ENCODE measurements around the gene IL6.
A peak's percentile ranks its signal among the peaks of the same experiment; 100 is the strongest.
"Not testable (repeated sequence)": the region's sequence is repeated elsewhere in the genome, so short reads cannot be mapped to it uniquely, and the experiment has no call there.

The IL6 gene

GRCh38 chr7:22726907-22727713 is at the start of gene IL6:
Gene IL6 (plus strand): TSS chr7:22727200. CDS start chr7:22727263, 63 bp downstream.
- DNase-seq = peak; percentile 26

GRCh38 chr7:22677263-22677662 is 49.7 kb upstream of the IL6 start:
- peak; percentile 78 for DNase-seq

GRCh38 chr7:22677680-22678079 is 49.3 kb upstream of the IL6 start:
- peak; percentile 72 for DNase-seq

- peak; percentile 50 for DNase-seq
Measured at GRCh38 chr7:22680482-22680911, 46.5 kb upstream of the IL6 start.

- DNase-seq = no peak
Measured at GRCh38 chr7:22681312-22681711, 45.7 kb upstream of the IL6 start.

GRCh38 chr7:22681852-22682657 is 44.9 kb upstream of the IL6 start:
- peak; percentile 45 for DNase-seq

- DNase-seq = no peak
Measured at GRCh38 chr7:22683379-22683778, 43.6 kb upstream of the IL6 start.

GRCh38 chr7:22686620-22687019 is 40.4 kb upstream of the IL6 start:
- DNase-seq = no peak

- no peak for DNase-seq
Measured at GRCh38 chr7:22688084-22688483, 38.9 kb upstream of the IL6 start.

- DNase-seq = not testable (repeated sequence)
Measured at GRCh38 chr7:22688934-22689333, 38.1 kb upstream of the IL6 start.

- DNase-seq = peak; percentile 47
Measured at GRCh38 chr7:22694597-22695207, 32.3 kb upstream of the IL6 start.

- DNase-seq = no peak
Measured at GRCh38 chr7:22695476-22696132, 31.4 kb upstream of the IL6 start.

- DNase-seq = peak; percentile 59
Measured at GRCh38 chr7:22696541-22697228, 30.3 kb upstream of the IL6 start.

GRCh38 chr7:22697322-22697859 is 29.6 kb upstream of the IL6 start:
- no peak for DNase-seq

- peak; percentile 84 for DNase-seq
Measured at GRCh38 chr7:22697876-22698606, 29.0 kb upstream of the IL6 start.

GRCh38 chr7:22698767-22699166 is 28.2 kb upstream of the IL6 start:
- DNase-seq = peak; percentile 83

GRCh38 chr7:22700559-22701002 is 26.4 kb upstream of the IL6 start:
- DNase-seq = peak; percentile 60

- no peak for DNase-seq
Measured at GRCh38 chr7:22702516-22702915, 24.5 kb upstream of the IL6 start.

GRCh38 chr7:22703107-22703855 is 23.7 kb upstream of the IL6 start:
- DNase-seq = not testable (repeated sequence)

GRCh38 chr7:22703978-22704610 is 22.9 kb upstream of the IL6 start:
- not testable (repeated sequence) for DNase-seq

Measured in activated CD4-positive, alpha-beta T cell treated with anti-CD3 and anti-CD28 coated beads, Interleukin-10, Interleukin-2, amounts not matched to agents 100 ng/mL and 50 ng/mL, durations not matched to agents 16 hours and 8 hours (primary cell).